HG03280 (cell line): ENCODE data around the gene WSCD2.

Experiments used
- ATAC-seq: cut with Tn5 transposase; IDR thresholded peaks from one replicate; pipeline ENCODE4 v1.9.1; 2021; ENCODE audit warnings: mild to moderate bottlenecking, moderate library complexity; ENCODE audit not compliant: unreplicated experiment

WSCD2 gene

DNA sequence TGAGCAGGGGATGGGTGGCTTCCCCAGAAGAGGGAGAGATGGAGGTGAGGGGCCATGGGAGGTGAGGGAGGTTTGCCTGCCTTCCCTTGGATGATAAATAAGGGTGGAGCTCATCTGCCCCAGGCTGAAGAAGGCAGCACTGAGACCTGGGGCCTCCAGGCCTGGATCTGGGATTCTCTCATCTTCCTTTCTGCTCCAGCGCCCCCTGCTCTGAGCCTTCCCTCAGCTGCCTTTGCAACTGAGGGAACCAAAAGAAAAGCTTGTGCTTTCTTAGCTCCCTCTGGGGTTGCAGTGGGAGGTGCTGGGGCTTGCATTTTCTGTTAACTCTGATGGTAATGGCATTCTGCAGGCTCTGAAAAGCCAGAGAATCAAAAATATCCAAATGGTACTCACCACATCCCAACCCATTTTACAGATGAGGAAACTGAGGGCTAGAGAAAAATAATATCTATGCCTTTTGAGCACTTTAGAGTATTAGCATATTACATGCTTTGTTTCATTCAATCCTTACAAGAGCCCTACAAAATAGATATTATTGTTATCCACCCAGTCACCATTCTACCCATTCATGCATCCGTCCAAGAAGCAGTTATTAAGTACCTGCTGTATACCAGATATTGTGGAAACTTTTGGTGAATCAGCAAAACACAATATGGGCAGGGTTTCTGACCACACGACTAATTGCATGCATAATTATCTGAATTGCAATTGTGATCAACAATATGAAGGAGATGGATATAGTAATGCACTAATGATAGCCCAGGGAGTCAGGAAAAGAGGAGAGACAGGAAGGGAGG, 102.2 kb downstream of the WSCD2 start:
- no peak for ATAC-seq

DNA sequence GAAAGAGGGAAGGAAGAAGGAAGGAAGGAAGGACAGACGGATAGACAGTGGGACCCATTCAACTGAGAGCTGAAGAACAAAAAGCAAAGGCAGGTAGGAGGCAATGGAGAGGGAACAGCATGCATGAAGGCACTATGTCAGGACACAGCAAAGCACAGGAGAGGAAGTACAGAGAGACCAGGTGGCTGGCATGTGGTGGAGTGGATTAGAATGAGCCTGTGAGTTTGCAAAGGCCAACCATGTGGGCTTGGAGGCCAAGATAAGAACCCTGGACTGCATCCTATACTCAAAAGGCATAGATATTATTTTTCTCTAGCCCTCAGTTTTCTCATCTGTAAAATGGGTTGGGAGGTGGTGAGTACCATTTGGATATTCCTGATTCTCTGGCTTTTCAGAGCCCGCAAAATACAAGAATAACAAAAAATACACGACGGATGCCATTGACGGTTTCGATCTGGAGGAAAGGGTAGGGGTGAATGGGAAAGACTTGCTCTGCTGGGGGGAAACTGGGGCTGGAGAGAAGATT, 102.9 kb downstream of the WSCD2 start:
- no peak for ATAC-seq

DNA sequence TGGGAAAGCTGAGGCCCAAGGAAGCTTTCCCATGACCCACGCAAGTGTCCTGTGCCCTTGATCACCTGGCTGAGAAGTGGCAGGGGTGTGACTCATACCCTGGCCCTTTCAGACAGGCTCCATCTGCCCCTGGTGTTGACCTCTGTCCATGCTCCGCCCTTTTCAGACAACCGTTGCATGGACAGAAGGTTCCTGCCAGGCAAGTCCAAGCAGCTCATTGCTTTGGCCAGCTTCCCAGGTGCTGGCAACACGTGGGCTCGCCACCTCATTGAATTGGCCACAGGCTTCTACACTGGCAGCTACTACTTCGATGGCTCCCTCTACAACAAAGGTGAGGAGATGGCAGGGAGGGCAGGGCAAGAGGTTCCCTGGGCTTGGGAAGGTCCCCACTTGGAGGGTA, 103.5 kb downstream of the WSCD2 start:
- no peak for ATAC-seq

DNA sequence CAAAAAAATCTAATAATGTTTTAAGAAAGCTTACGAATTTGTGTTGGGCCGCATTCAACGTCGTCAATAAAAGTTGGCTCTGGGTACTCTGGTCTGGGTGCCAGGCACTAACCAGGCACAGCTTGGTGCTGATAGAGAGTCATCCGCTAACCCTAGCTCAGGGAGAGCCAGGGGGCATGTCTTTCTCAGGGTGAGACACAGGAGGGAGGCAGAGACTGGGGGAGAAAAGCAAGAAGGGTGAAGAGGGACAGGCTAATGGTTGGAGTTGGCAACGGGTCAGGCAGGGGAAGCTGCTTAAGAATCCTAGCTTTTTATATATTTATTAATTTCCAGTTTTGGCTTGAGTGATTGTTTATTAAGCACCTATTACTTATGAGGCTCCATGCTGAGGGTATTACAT, 105.1 kb downstream of the WSCD2 start:
- ATAC-seq, result no peak

DNA sequence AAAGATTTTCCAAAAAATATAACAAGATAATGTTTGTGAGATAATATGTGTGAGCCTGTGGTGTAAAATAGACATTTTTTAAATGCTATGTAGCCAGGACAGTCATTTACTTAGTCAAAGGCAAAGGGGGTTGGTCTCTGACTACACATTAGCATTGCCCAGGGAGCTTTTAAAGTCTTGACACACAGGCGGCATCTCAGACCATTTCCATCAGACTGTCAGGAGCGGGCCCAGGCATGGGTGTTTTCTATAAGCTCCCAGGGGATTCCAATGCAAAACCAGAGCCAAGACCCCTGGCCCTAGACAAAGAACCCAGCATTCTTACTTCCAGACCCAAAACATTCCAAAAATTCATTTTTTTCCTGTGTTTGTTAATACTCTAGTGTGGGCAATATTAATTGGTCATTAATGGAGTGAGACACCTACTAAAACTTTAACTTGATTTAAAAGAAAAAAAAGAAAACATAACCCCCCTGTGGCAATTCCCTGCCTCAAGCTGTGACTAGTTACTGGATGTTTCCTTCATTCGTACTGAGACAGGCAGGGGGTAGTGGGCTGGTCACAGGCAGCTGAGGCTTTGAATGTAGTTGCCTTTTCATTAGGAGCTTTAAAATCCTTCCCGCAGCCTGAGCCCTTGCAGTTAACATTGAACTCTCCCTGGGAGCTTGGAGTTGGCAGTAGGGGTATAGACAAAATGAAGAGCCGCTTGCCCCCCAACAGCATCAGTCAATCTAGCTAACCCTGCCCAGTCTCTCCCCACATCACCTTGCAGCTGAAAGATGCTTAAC, 106.3 kb downstream of the WSCD2 start:
- no peak for ATAC-seq

DNA sequence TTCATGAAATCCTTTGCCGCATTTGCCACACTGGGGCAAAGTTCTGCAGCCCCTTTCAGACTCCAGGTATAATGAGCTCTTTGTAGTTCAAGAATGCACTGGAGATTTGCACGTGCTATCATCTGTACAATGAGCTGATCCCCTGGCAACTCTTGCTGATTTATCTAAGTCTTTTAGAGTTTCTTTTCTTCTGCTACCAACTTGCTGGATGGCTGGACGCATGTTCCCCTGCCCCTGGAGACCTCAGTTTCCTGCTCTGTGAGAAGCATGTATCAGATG, 106.8 kb downstream of the WSCD2 start:
- no peak for ATAC-seq

DNA sequence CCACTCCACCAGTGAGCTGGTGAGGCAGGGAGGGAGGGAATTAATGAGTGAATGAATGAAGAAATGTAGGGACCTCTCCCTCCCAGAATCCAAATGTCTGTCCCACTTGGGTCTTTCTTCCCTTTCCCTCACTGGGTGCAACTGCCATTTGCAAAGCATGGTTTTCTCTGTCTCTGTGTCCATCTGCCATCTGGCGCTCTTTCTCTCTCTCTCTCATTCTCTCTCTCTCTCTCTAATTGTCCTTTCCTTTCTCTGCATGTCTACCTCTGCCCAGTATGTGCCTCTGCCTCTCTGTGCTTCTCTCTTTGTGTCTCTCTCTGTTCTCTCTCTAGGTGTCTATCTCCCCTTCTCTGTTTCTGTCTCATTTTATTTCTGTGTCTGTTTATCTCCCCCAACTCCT, 107.3 kb downstream of the WSCD2 start:
- no peak for ATAC-seq

DNA sequence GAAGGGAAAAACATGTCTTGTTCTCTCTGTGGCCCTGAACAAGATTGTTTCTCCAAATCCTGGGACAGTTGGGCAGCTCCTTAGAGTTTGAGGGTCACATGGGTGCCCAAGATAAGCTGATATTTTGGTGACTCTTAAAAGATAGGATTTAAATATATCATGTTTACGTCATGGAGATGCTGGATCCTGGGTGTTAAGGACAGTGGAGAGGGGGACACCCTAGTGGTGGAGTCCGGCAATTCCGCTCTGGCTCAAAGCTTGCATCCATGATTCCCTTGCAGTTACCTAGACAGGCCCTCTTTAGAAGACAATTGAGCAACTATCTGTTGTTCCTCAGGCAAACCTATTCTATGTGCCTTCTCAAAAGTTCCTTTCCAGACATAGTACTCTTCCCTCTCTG, 108.2 kb downstream of the WSCD2 start:
- ATAC-seq, result no peak

DNA sequence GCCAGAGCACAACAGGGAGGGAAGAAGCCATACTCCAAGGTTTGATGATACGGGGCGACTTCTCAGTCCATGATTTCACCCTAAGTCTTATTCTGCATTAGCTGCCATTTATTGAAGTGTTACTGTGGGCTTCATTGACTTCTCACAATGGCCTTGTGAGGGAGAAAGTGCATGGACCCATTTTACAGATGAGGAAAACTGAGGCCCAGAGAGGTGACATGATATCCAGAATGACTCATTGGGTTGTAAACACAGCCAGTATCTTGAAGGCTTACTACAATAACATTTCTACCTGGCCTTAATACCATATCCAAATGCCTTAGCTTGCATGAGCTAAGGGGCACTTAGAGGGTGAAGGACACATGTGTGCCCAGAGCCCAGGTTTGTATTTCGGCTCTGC, 109.4 kb downstream of the WSCD2 start:
- no peak for ATAC-seq

DNA sequence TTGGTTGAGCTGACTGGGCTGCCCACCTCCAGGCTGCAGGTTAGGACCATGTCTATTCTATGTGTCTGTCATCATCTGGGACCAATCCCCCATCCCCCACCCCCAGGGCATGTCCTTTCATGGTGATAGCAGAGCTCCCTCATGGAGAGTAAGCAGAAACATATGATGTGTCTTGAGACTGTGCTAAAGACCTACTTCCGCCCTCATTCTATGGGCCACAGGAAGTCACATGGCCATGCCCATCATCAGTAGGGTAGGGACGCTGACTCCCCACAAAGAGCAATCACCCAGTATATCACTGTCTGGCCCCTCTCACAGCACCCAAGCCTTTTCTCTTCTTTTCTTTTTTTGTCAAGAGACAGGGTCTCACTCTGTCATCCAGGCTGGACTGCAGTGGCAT, 110.3 kb downstream of the WSCD2 start:
- no peak for ATAC-seq

DNA sequence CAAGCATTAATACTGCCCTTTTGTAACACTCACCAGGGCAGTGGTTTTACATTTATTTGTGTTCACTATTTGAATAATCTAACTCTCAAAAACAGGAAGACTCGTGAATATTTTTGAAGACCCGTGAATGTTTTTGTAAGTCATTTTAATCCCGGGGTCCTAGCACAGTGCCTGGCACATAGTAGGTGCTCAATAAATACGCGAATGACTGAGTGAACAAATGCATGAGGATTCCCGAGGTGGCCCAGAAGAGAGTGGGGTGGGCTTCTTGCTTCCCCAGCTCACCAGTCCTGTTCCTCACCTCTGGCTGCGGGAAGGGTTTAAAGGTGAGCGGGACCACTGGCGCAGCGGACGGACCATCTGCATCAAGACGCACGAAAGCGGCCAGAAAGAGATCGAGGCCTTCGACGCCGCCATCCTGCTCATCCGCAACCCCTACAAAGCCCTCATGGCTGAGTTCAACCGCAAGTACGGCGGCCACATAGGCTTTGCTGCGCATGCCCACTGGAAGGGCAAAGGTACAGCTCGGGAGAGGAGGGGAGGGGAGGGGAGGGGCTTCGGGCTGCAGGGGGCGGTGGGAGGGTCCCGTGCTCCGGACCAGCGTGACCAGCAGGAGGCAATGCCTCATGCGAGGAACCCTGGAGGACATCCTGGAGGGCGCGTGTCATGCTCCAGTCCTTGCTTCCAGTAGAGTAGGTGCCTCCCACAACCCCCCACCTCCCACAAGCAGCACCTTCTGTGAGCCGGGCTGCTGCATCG, 111.1 kb downstream of the WSCD2 start:
- no peak for ATAC-seq

DNA sequence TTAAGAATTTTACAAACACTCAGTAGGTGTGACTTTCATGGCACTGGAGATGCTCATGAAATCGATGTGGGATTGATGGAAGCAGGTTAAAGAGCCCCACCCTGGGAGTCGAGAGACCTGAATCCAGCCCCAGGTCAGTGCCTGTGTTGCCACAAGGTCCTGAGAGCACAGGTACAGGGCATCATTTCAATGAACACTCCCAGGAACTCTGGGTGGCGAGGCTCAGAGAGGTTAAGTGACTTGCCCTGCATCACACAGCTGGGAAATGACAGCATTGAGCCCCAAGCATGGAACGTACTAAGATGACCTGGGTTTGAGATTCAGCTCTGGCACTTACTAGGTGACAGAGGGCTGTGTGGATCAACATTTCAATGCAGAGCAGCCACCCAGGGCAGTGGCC, 111.8 kb downstream of the WSCD2 start:
- no peak for ATAC-seq

DNA sequence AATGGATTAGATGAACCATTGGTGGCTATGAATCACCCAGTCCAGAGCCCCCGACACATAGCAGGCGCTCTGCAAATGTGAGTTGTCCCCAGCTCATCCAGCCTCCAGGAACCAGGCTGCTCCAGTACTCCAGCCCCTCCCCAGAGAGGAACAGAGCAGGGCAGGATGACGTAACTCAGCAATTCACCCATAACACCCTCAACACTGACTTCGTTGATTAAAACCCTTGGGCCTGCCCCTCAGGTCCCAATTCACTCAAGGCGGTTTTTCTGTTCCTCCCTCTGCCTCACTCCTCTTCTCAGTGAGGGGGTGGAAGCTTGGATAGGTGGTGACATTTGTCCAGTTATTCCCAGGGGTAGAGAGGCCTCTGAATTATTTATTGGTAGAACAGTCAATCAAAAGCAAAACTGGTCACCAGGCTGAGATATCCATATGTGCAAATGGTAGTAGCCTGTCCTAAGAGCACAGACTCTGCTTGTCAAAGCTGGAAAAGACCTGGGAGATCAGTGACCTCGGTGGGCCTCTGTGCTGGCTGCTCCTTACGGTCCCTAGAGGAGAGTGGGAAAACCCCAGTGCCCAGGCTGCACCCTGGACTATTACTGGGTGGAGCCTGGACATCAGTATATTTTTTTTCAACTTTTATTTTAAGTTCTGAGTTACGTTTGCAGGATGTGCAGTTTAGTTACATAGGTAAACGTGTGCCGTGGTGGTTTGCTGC, 113.1 kb downstream of the WSCD2 start:
- no peak for ATAC-seq

DNA sequence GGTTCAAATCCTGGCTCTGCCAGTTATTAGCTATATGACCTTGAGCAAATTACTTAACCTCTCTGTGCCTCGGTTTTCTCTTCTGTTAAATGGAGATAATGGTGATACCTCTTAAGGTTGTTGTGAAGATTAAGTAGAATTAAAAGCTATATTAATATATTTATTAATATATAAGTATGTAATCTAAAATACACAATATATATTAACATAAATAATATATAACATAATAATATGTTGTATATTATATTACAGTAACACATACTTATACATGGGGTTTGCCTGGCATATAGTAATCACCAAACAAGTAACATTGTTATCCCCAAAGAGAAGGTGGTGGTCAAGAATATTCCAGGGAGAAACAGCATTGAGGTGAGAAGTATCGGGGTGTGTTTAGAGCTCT, 118.0 kb downstream of the WSCD2 start:
- no peak for ATAC-seq

DNA sequence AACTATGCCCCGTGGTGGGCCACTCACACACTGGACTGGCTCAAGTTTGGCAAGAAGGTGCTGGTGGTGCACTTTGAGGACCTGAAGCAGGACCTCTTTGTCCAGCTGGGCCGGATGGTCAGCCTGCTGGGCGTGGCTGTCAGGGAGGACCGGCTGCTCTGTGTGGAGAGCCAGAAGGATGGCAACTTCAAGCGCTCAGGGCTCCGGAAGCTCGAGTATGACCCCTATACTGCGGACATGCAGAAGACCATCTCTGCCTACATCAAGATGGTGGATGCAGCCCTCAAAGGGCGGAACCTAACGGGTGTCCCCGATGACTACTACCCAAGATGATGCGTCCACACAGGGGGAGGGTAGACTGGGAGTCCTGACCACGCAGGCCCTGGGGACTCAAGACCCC, 118.9 kb downstream of the WSCD2 start:
- ATAC-seq, result no peak

DNA sequence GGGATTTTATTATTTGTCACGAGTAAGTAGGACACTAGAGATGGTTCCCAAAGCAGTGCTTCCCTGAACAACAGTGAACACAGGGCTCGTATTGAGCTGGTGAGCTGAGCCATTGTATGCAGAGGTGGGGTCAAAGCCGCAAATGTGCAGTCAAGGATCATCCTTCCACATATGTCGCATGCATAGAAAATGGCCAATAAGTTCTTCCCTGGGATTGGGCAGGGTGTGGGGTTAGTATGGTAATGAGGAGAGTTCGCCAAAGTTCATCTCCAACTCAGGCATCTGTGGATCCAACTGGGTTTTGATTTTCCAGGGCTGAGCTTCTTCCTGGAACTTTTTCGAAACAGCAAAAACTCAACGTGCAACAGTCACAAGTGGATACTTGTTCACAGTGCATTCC, 123.4 kb downstream of the WSCD2 start:
- no peak for ATAC-seq

DNA sequence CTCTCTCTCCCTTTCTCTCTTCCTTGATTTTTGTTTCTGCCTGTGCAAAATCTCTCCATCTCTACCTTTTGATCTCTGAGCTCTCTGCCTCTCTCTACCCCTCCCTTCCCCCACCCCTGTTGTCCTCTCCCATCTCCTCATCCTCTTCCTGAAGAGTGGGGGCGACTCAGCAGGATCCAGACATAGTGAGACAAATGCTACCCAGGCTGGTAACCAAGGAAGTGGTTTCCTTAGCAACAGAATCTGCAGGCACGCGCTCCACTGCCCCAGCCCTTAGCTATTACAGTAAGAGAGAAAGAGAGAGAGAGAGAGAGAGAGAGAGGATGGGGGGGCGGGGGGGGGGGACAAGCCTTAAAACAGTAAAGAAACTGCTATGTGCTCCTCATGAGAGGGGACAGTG, 124.5 kb downstream of the WSCD2 start:
- ATAC-seq, result no peak

DNA sequence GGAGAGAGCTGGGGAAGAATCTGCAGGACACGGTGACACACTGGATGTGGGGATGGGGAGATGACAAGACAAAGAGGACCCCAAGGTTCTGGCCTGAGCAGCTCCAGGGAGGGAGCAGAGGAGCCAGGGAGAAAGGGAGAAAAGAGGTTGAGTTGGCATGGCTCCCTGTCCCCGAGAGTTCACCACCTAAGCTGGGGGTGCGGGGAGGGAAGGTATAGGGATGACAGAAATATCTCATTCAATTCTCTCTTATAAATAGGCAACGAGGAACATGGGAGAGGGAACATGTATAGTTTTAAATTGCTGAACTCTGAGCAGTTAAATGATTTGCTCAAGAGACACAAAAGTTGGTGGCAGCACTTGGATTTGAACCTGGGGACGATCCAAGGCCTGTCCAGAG, 124.9 kb downstream of the WSCD2 start:
- ATAC-seq, result no peak

DNA sequence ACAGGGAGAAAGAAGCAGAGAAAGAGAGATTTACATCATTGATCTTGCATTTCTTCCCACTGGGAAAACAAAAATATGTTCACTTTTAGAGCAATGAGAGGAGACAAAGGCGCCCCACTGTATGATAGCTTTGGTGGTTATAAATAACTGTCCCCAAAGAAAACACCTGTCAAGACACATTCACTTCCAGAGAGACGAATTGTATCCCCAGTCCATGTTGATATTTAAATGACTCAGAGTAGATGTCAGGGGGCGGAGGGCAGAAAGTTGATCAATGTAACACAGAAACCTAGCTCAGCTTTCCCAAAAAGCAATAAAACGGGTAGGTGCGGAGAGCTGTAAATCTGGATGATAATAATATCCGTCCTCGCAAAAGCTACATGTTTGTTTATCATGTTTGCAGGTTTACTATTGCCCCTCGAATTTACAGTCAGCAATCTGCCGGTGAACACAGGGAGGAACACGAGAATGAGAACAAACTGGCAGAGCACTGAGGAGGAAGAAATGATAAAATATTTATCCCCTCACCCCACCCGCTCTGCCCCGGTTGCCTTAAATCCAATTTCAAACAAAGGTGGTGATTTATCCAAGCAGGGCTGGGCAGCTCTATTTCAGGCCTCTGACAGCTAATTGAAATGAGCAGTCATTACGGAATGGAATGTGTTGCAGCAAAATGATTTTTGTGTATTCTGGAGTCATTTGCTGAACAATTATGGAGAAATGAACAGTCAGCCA, 125.6 kb downstream of the WSCD2 start:
- no peak for ATAC-seq

DNA sequence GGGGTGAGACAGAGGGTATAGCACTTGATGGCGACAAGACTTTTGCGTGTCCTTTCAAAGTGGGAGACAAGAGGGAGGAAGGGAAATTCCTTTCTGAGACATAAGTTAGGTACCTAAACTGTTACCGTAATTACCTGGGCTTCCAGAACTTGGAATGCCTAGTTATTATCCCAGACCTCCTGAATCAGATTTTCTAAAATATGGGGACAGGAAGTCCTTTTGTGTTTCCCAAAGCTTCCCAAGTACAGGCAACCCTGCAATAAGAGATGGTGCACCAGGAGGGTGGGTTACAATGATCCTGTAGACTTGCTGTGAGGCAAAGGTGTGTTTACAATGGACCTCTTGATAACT, 126.1 kb downstream of the WSCD2 start:
- ATAC-seq, result no peak

DNA sequence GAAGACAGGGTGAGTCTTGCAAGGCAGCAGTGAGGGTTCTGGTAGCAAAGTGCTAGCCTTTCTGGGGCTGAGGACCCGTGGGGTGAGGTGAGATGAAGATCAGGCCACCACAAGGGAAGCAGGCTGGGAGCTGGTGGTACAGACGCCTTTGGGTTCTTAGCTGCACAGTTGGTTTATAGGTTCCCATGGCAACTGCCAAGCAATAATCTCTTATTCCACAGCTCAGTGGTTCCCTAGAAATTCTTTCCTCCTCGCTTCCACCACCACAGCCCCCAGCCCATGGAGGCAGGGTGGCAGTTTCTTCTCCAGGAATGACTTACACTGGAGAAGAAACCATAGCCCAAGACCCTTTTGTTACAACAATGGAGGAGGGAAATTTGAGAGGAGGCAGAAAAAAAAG, 127.9 kb downstream of the WSCD2 start:
- ATAC-seq, result no peak
